Activated CD8-positive, alpha-beta memory T cell treated with anti-CD3 and anti-CD28 coated beads for 24 hours (primary cell): Measurements from ENCODE around the gene CLRN1.

Experiments
- DNase-seq: peaks from one replicate; pipeline ENCODE4 v3.0.0-alpha.2; 2020

CLRN1 gene

GRCh38 chr3:150917951-150918350 is 54.6 kb downstream of the CLRN1 start:
- no peak for DNase-seq

GRCh38 chr3:150913133-150913922 is 59.2 kb downstream of the CLRN1 start:
- DNase-seq, result no peak

- DNase-seq, result no peak
Measured at GRCh38 chr3:150912501-150912900, 60.0 kb downstream of the CLRN1 start.

DNA sequence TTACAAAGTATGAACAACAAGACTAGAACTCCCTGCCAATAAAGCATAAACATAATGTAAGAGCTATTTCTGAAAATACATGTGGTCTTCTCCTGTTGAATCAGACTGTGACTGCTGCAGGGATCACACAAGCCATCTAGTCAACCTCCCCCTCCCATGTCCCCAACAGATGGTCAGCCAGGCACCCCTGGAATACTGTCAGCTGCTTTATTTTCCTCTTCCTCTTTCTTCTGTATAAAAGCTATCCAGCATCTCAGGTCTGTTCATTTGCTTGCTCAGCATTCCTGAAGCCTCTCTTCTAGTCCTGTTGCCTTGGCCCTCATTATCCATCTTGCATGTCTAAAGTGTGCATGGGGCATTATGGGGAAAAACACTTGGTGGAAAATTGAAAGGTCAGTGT is 60.8 kb downstream of the CLRN1 start:
- no peak for DNase-seq

DNA sequence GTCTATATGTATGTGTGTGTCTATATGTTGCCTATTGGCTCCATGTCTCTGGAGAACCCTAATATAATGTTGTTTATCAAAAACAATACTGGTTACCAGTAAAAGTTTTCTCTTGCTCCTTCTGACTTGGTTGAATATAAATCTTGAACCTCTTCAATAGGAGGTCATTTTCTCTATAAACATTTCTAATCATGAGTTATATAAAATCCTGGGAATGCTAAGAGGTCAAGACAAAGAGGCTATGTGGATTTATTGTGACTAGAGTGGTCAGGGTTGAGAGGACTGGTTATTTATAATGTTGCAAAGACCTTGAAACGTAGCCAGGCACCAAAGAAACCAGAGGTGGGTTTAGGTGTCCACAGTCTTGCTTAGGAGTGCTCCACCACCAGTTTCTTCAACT is 66.1 kb downstream of the CLRN1 start:
- no peak for DNase-seq

DNA sequence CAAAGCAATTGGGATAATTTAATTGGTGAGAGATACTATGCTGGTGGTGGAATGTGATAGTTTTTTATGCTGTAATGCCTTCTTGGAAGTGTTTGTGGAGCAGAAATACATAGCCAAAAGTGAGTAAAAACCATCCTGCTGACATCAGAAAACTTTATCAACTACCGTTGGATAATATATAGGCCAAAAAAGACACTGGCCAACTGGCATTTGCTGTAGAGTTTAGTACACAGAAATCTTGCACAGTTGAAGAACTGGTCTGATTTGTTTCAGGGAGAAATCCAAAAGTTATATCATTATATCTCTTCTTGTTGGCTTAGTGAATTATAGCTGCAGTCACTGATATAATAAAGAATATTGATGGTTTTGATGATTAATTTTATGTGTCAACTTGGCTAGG is 66.8 kb downstream of the CLRN1 start:
- no peak for DNase-seq

DNA sequence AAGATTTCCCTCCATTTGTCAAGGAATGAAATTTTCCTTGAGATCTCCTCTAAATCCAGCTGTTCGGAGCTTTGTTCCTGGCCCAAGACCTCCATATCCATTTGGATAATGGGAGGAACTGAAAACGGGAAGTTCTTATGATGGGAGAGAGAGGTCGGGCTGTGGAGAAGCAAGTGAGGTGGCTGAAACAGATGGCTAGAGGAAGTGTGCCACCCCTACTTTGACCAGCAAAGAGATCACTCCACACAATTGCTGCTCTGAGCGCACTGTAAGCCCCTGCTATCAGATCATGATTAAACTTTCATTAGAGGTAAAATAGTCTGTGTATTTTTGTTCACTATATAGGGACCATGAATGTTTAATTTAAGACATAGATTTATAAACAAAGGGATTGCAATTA is 67.2 kb downstream of the CLRN1 start, which contains the start of gene MINDY4B:
Gene MINDY4B, minus strand, starts transcription at position 101 of the 400 bp plus-strand sequence. Its CDS starts 0 bp downstream, at position 101.
- no peak for DNase-seq

DNA sequence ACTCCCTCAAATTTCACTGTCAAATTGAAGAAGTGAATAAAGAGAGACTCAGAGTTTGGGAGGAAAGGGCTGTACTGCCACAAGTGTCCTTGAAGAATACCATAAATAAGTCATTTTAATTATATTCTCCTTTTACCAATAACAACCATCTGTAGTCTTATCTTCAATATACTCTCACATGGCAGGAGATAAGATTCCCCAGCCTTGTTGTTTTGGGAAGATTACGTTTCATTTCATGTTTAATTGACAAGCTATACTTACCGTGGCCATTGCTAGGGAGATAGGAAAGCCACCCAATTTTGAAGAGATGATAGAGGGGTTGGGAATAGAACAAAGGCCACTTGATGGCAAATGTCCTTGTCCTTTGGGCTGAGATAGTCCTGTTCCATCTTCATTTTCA is 69.5 kb downstream of the CLRN1 start:
- no peak for DNase-seq

GRCh38 chr3:150901793-150902192 is 70.7 kb downstream of the CLRN1 start:
- no peak for DNase-seq

- no peak for DNase-seq
Measured at GRCh38 chr3:150899141-150899540, 73.4 kb downstream of the CLRN1 start.

GRCh38 chr3:150898046-150898754 is 74.3 kb downstream of the CLRN1 start:
- DNase-seq, result no peak

DNA sequence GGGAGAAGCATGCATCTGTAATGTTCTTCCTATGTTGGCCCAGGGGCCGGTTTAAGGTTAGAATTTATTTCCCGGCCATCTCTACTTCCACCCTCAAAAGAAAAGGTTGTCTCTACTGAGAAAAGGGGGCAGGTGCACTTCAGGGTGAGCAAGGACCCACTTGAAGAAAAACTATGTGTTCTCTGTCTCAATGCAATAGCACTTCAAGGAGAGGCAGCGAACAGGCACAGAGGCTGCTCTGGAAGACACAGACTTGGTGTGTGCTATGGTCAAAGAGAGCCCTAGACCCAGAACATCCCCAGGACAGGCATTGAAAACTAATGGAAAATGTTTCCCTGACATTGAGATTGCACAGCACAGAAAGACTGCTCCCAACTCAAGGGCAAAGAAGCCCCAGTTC is 74.9 kb downstream of the CLRN1 start:
- DNase-seq, result no peak

DNA sequence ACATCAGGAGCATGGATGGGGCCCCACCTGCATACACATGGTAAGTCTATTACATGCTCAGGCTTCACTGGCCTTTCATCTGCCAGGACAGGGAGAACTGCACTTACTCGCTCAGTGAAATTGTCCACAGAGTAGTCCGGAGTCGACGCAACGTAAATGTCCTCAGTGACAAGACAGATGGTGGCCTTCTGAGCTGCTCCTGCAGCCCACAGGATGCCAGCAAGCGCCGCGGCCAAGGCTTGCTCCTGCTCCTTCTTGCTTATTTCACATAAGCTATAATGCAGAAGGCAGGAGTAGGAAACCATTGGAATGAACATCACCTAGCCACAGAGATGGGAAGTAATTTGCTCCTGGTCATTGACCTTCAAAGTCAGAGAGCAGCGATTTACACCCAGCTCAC is 81.7 kb downstream of the CLRN1 start:
- DNase-seq, result no peak

DNA sequence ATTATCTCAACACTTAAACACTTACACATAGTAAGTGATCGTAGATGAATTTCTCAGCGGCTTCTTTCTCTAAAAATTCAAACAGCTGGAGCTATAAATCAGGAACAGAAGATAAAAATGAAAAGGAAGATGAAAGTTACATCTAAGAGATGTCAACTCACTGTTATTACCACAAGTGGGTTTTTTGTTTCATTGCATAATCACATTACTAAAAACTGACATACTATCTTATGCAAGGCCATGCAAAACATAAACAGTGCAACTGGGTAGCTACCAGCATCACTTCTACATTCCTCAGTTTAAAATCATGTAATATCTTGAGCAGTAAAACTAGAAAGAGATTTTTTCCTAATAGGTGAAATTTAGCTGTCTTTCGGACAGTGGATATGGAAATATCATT is 82.2 kb downstream of the CLRN1 start:
- DNase-seq, result no peak

DNA sequence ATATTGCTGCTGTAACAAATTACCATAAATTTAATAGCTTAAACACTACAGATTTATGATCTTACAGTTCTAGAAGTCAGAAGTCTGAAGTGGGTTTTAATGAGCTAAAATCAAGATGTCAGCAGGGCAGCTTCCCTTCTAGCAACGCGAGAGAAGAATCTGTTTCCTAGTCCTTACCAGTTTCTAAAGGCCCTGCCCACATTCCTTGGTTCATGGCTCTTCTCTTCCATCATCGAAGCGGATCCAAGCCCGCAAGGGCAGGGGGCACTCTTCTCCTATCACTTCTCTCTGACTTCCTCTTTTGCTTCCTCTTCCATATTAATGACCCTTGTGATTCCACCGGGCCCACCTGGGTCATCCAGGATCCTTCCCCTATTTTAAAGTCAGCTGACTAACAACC is 83.4 kb downstream of the CLRN1 start:
- DNase-seq, result no peak

- no peak for DNase-seq
Measured at GRCh38 chr3:150887031-150887430, 85.5 kb downstream of the CLRN1 start.

- no peak for DNase-seq
Measured at GRCh38 chr3:150885535-150885934, 87.0 kb downstream of the CLRN1 start.

- no peak for DNase-seq
Measured at GRCh38 chr3:150878996-150879575, 93.4 kb downstream of the CLRN1 start.

DNA sequence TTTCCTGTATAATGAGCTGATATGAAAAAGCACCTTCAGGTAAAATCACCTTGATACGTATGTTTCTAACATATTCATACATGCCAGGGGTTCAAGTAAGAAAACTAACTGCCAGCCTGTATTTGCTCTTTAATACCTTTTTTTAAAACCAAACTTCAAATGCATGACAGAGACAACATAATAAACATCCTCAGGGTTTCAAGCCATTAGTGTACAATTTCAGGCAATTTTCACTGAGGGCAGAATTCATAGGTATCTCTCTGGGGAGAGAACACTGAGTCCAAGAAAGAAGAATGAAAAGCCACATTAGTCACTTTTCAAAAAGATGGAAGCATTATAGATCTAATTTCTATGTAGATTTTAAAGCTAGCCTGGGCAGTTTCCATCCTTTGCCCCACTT is 94.2 kb downstream of the CLRN1 start:
- DNase-seq, result no peak

DNA sequence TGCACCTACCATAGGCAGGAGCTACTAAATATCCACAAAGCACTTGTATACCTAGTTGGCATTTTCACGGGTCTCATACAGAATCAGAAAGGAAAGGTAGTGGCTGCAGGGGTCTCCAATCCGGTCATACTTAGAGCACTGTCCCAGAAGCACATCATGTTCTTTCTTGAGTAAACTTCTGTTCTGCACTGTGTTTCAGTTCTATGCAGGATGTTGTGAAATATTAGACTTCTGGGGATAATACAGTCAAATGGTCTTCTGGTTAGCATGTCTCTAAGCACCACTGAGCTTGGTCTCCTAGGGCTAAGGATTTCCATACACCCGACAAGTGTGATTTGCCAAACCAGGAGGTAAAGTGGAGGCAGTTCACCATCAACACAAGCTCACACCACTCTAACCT is 95.2 kb downstream of the CLRN1 start:
- no peak for DNase-seq

- DNase-seq, result no peak
Measured at GRCh38 chr3:150876611-150877265, 95.8 kb downstream of the CLRN1 start.
